ENCODE measurements around the gene DDX3X. TPM values are rescaled to one million over a fixed set of nuclear protein-coding genes. Genes with fewer than 3 reads are reported as not detected.

The DDX3X gene
- total and polyA plus RNA-seq, 10 of the 15 experiments (the other 5 are each of a cell fraction or from before 2014, with no cell fraction given) = 52.0 to 283 (median 172) TPM

DNA sequence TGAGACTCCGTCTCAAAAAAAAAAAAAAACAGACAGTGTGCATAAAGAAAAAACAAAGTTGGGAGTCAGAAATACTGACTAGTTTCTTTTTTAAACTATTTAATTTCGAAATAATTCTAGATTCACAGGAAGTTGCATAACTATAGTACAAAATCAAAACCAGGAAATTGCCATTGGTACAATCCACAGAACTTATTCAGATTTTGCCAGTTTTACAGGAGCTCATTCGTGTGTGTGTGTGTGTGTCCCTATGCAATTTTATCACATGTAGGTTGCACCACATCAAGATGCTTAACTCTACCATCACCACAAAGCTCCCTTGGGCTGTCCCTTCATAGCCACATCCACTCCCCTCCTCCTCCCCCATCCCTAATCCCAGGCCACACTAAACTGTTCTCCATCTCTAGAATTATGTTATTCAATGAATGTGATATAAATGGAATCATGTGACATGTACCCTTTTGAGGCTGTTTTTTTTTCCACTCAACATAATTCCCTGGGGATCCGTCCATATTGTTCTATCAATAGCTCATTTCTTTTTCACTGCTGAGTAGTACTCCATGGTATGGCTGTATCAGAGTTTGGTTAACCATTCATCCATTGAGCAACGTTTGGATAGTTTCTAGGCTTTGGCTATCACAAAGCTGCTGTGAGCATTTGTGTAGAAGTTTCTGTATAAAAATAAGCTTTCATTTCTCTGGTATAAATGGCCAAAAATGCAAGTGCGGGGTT lies 16.3 kb upstream of the DDX3X start (continued):
- TF ChIP-seq SUPT20H (IDR thresholded peaks at IDR 0.05; ENCODE audit: borderline replicate concordance, control insufficient read depth, low read depth, low read length) = no peak

DNA sequence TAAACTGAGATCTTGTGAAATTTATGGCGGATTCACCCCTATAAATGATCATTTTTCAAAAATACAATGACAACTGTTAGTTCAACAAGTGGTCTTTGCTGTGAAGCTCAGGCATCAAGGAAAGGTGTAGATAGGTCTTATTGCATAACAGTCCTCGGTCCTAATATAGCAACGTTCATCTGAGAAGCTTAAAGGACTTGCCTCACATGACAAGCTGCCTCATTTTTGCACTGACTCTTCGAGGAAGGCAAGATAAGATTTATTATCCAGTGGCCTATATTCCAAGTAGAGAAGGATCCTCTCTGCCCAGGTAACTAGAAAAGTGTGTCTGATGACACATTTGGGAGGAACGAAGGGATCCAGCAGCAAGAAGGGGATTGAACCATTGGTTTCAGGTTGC lies 13.6 kb upstream of the DDX3X start:
- Histone ChIP-seq H3K27ac (ENCODE audit: control insufficient read depth, insufficient read depth) (no peak overlapping the region), H4K20me1 (ENCODE audit: control insufficient read depth, insufficient read depth) (no peaks in the 10 kb centered on the region), H3K36me3 (ENCODE audit: control insufficient read depth in 2 of 2, insufficient read depth in 2 of 2, low read length in 1 of 2) (no peaks in the 10 kb centered on the region), H3K4me1 (ENCODE audit: control insufficient read depth, insufficient read depth, low read length) (no peaks in the 10 kb centered on the region), H3K27me3 (replicated peaks in 1 of 2; ENCODE audit: control insufficient read depth in 2 of 2, insufficient read depth in 2 of 2, low read length in 1 of 2) (no peaks in the 10 kb centered on the region; a peak in 1 of 4 replicates), H2AFZ (ENCODE audit: control insufficient read depth, low read depth, low read length) (no peak overlapping the region), H3K4me2 (ENCODE audit: control insufficient read depth, insufficient read depth) (no peak overlapping the region), H3K9me3 (replicated peaks; ENCODE audit: control insufficient read depth, insufficient read depth, low read length) (no peaks in the 10 kb centered on the region), H3K4me3 (no peak overlapping the region), H3K9ac (ENCODE audit: control insufficient read depth, insufficient read depth, low read length) (no peak overlapping the region), H3K79me2 (ENCODE audit: control insufficient read depth, insufficient read depth, low read length) (no peaks in the 10 kb centered on the region)
- DNase-seq (ENCODE audit: low read depth, low spot score) (no peak), ATAC-seq (no peak), FAIRE-seq (no peak)
- intact Hi-C loops (cut with micrococcal nuclease; ENCODE audit: unreplicated experiment) = no loop called here
- in situ Hi-C loops (cut with MboI) = no loop called here
- WGBS (ENCODE audit: insufficient coverage, insufficient replicate concordance, low lambda C conversion rate, missing lambda C conversion rate) = 16% methylated on average over 5 of the region's 5 CpGs
- BruUV-seq (replicated peaks) = no TSS peak
- ChIA-PET RAD21 (ENCODE audit: unreplicated experiment) (no interaction called here), CTCF (no interaction called here), SMC1A (ENCODE audit: uncharacterized antibody, unreplicated experiment) (no interaction called here), POLR2A (interaction anchor here (0.5 kb wide), 1 partner anchor 118 kb away, joined by 5 read pairs; no protein-coding TSS in a partner anchor)
- TF ChIP-seq SREBF1 (IDR thresholded peaks at IDR 0.05; ENCODE audit: low read length) (no peak), EED (IDR thresholded peaks at IDR 0.05; ENCODE audit: low read depth) (no peak), NBN (IDR thresholded peaks at IDR 0.05) (no peak), NFXL1 (IDR thresholded peaks at IDR 0.05; ENCODE audit: borderline replicate concordance) (no peak), JUND (IDR thresholded peaks at IDR 0.05; ENCODE audit: low read depth, low read length) (no peak), PAX5 (IDR thresholded peaks at IDR 0.05; ENCODE audit: borderline replicate concordance, low read depth, low read length) (no peak), POLR2A (IDR thresholded peaks at IDR 0.05; ENCODE audit: low read depth, low read length) (no peak), ZNF622 (IDR thresholded peaks at IDR 0.05) (no peak), FOXM1 (IDR thresholded peaks at IDR 0.05; ENCODE audit: low read depth, low read length) (no peak), BRCA1 (IDR thresholded peaks at IDR 0.05; ENCODE audit: low read depth, low read length) (no peak), FOXK2 (IDR thresholded peaks at IDR 0.05) (no peak)
- TF ChIP-seq, protein P1, sequence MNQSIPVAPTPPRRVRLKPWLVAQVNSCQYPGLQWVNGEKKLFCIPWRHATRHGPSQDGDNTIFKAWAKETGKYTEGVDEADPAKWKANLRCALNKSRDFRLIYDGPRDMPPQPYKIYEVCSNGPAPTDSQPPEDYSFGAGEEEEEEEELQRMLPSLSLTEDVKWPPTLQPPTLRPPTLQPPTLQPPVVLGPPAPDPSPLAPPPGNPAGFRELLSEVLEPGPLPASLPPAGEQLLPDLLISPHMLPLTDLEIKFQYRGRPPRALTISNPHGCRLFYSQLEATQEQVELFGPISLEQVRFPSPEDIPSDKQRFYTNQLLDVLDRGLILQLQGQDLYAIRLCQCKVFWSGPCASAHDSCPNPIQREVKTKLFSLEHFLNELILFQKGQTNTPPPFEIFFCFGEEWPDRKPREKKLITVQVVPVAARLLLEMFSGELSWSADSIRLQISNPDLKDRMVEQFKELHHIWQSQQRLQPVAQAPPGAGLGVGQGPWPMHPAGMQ (IDR thresholded peaks at IDR 0.05; ENCODE audit: borderline replicate concordance) = no peak
- TF ChIP-seq, protein P2, sequence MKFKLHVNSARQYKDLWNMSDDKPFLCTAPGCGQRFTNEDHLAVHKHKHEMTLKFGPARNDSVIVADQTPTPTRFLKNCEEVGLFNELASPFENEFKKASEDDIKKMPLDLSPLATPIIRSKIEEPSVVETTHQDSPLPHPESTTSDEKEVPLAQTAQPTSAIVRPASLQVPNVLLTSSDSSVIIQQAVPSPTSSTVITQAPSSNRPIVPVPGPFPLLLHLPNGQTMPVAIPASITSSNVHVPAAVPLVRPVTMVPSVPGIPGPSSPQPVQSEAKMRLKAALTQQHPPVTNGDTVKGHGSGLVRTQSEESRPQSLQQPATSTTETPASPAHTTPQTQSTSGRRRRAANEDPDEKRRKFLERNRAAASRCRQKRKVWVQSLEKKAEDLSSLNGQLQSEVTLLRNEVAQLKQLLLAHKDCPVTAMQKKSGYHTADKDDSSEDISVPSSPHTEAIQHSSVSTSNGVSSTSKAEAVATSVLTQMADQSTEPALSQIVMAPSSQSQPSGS (IDR thresholded peaks at IDR 0.05; ENCODE audit: low read length) = no peak
- TF ChIP-seq, protein P3, sequence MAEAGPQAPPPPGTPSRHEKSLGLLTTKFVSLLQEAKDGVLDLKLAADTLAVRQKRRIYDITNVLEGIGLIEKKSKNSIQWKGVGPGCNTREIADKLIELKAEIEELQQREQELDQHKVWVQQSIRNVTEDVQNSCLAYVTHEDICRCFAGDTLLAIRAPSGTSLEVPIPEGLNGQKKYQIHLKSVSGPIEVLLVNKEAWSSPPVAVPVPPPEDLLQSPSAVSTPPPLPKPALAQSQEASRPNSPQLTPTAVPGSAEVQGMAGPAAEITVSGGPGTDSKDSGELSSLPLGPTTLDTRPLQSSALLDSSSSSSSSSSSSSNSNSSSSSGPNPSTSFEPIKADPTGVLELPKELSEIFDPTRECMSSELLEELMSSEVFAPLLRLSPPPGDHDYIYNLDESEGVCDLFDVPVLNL (IDR thresholded peaks at IDR 0.05; ENCODE audit: low read depth, low read length) = no peak
- TF ChIP-seq, protein P4, sequence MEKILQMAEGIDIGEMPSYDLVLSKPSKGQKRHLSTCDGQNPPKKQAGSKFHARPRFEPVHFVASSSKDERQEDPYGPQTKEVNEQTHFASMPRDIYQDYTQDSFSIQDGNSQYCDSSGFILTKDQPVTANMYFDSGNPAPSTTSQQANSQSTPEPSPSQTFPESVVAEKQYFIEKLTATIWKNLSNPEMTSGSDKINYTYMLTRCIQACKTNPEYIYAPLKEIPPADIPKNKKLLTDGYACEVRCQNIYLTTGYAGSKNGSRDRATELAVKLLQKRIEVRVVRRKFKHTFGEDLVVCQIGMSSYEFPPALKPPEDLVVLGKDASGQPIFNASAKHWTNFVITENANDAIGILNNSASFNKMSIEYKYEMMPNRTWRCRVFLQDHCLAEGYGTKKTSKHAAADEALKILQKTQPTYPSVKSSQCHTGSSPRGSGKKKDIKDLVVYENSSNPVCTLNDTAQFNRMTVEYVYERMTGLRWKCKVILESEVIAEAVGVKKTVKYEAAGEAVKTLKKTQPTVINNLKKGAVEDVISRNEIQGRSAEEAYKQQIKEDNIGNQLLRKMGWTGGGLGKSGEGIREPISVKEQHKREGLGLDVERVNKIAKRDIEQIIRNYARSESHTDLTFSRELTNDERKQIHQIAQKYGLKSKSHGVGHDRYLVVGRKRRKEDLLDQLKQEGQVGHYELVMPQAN (conservative IDR thresholded peaks at IDR 0.05) = no peak

All from GM12878 (cell line).